NOMO-1 treated with dmso at 0.1 percent for 144 hours (cell line): Measurements from ENCODE around the gene KCNJ12.
"Not testable (repeated sequence)": the region's sequence is repeated elsewhere in the genome, so short reads cannot be mapped to it uniquely, and the experiment has no call there.

Source experiments
- DNase-seq: peaks from one replicate; lab custom pipeline; 2025; ENCODE audit not compliant: unreplicated experiment; lab: John Stamatoyannopoulos, UW

KCNJ12 gene

DNA sequence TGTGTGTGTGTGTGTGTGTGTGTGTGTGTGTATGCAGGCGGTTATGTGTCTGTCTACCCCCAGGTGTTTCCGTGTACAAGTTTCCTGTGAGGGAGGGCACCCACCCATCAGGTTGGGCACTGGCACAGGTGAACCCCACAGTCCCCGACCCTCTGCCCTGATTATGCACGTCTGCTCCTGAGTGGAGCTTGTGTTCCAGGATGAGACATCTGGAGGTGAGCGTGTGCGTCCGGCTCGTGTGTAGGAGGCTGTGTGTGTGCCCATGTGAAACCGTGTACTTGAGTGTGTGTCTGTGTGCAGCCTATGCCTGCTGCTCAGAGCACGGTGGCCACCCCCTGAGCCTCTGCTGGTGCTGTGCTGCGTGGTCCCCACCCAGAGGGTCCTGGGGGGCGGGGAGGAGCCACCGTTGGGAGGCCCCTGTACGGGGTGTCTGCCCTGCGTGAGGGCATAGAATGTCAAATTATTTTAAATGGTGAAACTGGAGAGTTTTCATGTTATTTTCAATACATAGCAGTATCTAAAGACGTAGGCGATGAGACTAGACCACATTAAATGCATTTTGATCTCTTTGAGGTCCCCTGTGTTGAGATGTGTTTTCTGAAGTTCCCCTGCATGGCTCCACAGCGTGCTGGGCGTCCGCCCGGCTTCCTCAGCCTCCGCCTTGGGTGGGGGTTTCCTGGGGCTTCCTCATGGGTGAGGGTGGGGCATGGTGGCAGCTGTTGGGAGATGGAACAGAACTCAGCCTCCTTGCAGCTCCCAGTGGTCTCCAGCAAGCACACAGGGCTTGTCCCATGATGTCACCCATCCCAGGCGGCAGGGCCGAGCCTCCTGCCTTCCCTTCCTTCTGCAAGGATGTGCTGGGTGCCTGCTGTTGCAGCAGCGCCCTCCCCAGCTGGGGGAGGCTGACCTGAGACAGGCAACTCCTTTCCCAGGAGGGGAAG lies 43.4 kb downstream of the KCNJ12 start:
- no peak for DNase-seq

DNA sequence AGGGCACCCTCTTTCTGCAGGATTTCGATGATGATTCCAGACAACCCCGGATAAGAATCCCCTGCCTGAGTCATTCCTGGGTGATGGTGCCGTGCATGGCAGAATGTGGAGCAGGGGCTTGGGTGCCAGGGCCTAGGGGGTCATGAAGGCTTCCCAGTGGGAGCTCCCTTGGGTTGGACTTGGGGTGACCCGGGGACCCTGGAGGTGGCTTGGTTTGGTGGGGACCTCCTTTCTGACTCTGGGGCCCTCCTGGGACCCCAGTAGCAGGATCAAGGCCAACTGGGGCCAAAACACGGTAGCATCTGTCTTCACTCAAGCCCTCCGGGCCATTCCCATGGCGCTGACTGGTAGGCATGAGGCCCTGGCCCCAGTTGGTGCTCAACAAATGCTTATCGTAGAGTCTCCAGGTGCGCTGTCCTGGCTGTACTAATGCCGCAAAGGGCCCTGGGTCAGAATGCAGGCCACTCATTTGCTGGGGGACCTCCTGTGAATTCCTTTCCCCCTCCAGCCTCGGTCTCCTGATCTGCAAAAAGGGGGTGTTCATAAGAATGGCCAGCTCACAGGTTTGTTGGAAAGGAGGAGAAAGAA lies 44.4 kb downstream of the KCNJ12 start:
- DNase-seq, result not testable (repeated sequence)

DNA sequence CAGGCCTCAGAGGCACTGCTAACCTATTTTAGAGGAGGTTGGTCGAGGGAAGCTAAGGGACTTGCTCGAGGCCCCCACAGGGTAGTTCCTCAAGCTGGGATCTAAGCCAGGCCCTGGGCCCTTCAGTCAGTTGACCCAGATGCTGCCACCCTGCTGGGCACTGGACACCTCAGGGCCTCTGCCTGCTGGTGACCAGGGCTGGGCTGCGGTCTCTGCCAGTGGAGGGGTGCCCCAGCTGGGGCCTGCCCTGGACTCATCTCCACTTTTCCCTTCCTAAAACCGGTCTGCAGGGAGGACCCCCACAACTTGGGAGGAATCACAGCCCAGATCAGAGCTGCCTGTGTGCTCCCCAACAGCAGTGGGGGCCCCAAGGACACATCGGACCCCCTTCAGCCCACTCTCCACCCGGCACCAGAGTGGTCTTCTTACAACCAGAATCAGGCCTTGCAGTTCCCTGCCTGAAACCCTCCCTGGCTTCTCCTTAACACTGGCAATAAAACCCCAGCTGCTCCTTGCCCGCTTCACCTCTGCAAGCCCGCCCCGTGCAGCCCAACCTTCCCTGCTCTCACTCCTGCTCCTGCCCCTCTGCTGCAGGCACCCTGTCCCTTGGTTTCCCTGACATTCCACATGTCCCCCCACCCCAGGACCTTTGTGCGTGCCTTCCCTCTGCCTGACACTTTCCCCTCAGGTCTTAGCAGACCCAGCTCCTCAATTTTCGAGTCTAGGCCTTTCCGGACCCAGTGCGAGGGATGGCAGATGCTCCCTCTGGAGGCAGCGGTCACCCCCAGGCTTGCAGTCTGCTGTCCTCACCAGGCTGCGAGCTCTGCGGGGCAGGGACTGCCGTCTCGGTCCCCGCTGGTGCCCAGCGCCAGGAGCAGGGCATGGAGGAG lies 45.5 kb downstream of the KCNJ12 start:
- not testable (repeated sequence) for DNase-seq

DNA sequence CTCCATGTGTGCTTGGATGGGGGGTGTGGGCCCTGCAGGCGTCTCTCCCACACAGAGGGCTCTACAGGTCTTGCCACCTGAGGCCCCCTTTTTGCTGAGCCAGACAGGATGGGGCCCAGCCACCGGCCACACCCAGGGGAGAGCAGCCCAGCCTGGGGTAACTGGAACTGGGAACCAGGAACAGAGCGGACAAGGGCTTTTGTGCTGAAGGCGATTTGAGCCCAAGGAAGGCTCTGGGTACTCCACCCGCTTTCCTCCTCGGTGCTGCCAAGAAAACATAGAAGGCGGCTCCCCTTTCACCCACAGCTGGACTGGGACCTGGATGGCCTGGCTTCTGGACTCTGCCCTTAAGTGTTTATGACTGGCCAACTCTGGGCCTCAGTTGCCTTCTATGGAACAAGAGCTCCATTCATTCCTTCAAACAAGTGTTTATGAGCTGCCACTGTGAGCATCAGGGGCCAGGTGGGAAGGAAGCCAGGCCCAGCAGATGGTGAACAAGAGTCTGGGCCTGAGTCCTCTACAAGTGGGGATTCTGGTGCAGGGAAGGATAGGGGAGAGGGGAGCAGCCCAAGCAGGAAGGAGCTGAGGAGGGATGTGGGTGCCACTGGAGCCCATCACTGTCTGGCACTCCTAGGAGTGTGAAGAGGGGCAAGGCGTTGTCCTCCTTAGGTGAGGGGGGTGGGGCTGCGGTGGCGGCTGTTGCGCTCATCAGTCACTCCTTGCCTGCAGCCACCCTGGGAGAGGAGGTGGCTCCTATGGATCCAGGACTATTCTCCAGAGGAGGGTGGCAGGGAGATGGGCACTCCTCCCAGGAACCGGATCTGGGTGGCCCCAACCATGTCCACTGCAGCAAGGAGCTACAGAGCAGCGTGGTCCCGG lies 46.4 kb downstream of the KCNJ12 start:
- not testable (repeated sequence) for DNase-seq

DNA sequence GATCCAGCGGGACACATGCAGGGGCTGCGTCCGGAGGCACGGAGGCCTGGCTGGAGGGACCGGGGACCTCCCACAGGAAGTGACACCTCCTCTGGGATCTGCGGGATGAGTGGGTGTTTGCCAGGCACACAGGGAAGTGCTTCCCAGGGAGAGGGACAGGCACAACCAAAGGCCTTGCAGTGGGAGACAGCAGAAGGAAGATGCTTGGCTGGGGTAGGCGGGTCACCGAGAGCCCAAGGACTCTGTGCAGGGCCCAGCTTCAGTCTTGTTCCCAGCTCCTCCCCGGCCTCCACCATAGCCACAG lies 47.0 kb downstream of the KCNJ12 start:
- not testable (repeated sequence) for DNase-seq

DNA sequence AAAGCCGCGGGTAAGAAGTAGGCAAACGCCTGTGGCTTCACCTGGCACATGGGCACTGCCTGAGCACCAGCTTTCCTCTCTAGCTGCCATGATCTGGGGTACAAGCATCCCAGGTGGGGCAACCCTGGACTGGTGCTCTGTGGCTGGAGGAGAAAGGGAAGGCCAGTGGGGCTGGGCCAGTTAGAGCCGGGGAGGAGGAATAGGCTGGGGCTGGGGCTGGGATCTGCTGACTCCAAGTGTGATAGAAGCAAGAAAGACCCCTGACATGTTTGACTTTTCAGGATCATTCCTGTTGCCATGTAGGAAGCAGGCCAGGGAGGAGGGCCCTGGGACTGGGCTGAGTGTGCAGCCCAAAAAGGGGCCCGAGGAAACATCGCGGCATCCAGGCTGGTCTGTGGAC lies 48.5 kb downstream of the KCNJ12 start:
- DNase-seq, result not testable (repeated sequence)

DNA sequence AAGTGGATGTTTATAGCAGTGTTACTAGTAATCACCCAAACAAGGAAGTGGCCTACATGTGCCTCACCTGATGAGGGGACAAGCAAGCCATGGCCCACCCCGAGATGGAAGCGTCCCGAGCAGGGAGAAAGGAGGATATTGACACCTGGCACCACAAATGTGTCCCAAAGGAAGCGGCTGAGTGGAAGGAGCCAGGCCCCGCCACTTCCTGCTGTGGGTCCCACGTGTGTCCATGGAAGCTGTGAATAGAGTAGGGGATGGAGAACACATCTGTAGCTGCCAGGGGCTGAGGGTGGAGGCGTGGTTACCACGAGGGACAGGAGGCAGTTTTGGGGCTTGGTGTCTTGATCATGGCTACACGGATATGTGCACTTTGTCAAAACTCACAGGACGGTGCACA lies 49.2 kb downstream of the KCNJ12 start:
- no peak for DNase-seq

DNA sequence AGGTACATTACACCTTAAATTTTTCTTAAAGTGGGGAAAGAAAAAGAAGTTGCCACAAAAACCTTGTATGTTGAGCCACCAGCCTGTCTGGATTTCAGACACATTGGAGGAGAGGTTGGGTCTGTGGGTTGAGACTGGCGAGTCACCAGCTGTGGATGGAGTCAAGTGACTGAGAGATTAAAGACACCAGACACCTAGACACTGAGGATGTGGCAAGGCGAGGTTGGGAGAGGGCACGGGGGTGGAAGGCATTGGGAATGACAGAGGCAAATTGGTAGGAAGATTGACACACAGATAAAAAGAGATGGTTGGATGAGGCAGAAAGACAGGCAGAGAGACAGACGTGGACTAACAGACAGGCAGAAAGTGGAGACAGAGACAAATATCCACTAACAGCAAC lies 49.6 kb downstream of the KCNJ12 start:
- no peak for DNase-seq

DNA sequence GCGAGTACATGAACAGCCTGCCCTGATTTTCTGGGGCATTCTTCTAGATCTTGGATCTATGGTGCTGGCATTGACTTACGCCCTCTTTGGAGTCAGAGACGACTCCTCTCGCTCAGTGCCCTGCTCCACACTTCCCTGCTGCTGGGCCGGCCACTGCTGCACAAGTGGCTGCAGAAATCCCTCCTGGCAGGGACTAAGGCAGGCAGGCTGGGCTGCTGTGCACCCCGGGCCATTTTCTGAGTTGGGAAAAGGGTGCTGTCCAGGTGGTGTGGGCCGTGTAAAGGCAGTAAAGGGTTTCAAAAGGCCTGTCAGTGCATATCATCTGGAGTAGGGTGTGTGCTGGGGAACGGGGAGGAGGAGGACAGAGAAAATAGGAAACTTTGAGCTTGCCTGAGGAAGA lies 50.1 kb downstream of the KCNJ12 start:
- not testable (repeated sequence) for DNase-seq

DNA sequence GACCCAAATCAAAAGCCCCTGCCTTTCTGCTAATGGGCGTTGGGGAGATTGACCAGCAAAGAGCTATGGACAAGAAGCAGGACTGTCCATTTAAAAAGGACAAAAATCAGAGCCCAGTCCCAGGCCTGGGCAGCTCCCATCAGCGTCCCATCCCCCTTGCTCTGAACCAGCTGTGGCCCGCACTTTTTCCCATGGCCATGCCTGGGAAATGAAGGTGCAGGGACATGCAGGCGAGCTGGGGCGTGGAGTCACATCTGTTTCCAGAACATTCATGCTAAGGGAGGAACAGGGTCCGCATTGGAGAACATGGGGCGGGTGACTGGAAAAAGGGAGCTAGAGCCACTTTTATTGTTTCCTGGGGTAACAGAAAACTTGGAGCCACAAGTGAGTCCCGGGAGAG lies 50.7 kb downstream of the KCNJ12 start:
- DNase-seq, result not testable (repeated sequence)

DNA sequence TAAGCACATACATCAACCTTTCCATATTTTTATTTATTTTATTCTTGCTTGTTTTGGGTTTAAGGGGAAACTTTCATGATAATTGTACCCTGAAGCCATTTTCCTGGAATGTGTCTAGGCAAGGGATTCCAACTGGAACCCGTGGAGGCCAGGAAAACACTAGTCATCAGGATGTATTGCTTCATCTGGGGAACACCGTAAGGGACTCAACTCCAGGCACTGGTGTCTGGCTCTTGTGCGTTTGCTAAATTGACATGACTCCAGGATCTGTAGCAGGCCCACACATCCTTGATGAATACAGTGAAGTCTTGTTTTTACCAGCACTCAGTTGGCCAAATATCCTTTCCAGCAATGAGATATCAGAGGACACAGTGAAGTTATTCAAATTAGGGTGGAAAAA lies 51.6 kb downstream of the KCNJ12 start:
- not testable (repeated sequence) for DNase-seq

DNA sequence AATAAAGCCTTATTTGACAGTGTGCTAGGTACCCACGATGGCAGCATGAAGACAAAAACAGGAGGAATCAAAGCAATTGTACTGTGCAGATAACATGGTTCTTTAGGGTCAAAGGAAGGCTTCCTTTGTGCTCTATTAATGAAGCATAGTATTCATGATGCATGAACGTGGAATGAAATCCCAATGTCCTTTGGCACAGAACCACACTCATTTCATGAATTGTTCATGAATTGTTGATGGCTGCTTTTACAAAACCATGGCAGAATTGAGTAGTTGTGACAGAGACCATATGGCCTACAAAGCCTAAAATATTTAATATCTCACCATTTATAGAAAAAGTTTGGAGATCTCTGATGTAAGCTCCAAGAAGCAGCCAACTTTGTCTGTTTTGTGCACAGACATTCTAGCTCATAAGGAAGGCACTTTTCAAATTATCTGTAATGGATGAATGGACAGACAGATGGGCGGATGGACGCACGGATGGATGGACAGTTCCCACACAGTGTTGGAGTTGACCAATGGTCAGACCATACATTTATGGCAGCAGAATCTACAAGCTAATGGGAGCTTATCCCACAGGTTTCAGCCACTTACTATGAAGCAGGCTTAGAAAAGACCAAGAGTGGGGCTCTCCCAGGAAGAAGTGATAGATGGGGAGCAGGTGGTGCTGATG lies 52.7 kb downstream of the KCNJ12 start:
- DNase-seq, result not testable (repeated sequence)

DNA sequence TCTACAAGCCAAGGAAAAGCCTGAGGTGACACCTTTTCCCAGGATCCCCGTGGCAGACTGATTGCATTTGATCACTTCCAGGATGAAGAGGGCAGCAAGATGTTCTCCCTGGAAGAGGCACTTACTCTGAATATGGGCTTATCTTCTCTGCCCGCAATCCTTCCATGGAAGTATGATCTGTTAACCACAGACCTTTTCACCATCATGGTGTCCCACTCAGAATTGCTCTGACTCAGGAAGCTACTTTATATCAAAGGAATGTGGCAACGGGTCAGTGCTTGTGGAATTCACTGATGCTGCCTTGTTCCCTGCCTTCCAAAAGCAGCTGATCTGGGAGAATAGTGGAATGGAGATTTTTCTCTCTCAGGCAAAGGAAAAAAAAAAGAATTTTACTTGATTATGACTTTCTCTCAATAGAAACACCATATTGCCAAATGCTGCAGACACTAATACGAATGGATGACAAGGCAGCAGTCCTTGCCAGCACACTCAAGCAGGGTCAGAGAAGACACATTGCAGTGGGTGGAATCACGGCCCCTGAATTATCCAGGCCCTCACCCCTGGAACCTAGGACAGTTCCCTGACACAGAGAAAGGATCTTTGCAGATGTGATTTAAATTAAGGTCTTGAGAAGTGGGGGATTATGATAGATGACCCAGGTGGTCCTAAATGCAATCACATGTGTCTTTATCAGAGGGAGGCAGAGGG lies 53.9 kb downstream of the KCNJ12 start:
- not testable (repeated sequence) for DNase-seq

DNA sequence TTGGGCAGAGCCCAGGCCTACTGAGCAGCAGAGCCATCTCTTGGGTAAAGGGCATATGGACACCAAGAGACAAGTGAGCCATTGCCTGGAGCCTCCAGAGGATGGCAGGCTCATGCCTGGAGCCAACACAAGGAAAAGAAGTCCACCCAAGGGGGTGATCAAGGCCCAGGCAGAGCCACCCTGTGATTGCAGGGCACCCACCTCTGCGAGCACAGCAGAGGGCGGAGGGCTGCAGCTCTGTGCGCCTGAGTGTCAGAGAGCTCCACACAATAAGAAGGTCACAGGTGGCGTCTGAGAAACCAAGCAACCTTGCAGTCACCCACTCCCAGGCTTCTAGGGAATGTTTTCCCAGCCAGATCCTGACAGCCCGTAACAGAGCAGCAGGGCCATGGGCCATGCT lies 57.8 kb downstream of the KCNJ12 start:
- not testable (repeated sequence) for DNase-seq

DNA sequence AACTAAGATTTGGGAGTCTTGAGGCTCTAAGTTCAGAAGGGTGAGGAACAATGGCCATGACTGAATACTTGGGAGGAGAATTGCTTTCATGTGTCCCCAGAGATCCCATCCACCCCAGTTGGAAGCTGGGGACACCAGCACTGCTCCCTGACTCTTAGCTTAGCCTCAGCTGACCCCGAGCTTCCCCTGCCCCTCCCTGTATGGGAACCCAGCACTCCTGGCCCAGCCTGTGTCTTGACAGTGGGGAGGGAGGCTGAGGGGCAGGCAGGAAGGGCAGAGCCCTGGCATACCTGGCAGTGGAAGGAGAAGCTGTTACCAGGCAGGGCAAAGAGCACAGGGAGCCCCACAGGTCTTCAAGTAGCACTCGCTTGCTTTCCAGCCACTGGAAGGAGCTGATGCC lies 58.8 kb downstream of the KCNJ12 start:
- DNase-seq, result not testable (repeated sequence)

DNA sequence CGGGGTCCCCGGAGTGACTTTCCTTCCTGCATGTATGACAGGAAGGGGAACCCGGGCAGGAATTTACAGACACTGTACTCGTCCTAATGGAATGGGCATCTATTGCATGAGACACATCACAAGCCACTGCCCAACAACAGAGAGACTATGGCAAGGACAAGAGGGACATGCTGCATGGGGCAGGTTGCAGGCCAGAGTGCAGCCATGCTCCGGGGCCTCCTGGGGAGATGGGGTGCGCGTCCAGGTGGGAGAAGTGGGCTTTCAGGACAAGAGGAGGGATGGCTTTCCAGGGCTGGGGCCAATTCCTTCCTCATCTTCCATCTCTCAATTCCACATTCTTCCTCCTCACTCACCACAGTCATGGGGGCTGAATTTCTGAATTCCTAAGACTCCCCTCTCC lies 60.3 kb downstream of the KCNJ12 start:
- DNase-seq, result not testable (repeated sequence)

DNA sequence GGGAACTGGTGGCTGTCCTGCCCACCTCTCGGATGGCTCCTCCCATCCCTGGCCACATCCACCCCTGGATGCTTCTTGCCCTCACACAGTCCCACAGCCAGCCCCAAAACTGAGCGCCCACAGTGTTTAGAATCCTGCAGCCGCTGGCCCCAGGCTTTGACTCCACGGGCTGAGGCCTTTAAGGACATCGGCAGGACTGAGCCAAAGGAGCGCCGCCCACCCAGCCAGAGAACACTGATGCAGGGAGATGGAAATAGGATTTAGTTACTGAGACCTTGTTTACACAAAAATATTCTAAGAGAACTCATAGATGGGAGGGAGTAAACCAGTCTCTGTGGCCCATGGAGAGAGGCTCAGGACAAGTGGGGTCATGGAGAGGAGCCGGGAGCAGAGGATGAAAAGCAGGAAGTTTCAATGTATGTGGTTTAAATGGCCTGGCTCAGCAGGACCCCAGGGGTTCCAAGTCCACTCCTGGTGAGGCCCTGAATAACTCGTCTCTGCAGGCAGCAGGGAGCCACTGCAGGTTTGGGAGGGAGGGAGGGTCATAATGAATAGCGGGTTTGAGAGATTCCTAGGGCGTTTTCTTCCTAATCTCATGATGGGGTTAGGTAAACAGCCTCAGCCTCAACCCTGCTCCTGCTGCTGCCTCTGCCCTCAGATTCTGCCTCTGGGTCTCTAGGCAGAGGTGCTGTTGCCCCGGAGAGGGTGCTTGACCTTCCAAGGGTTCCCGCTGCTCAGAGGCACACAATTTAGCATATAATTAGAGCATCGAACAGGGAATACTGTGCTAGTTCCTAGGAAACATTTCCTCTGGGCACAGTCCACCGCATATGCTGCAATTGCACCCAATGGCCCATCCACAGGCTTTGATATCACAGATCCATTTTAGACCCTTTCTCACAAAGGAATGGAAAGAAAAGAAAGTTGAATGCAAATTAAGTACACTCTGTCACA lies 61.0 kb downstream of the KCNJ12 start:
- DNase-seq, result not testable (repeated sequence)

DNA sequence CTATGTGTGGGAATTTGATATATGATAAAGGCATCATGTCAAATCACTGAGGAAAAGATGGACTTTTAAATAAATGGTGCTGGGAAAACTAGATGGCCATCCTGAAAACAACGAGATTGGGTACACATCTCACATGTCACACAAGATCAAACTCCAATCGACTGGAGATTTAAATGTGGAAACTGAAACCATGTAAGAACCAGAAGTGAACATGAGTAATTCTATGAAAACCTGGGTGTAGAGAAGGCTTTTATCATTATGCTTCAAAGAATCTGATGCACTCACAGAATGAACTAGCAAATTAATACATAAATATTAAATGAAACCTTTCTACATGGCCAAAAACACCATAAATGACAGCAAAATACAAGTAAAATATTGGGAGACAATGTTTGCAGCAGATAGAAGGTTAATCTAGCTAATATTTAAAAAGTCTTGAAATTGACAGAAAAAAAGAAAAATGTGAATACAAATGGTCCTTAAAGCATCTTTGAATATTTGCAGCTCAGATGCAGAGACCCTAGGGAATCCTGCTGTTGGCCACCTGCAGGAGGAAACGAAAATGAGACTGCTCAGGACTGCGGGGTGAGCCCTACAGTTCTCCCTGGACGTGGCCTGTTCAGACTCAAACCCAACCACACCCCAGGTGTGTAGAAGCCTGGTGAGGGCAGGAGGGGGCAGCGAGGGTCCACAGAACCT lies 62.3 kb downstream of the KCNJ12 start:
- DNase-seq, result not testable (repeated sequence)
